Thyroid gland (tissue), 4 donors: Measurements from ENCODE around the gene SLC26A6. TPM values are rescaled to one million over a fixed set of nuclear protein-coding genes. Genes with fewer than 3 reads are reported as not detected.

ENCODE experiments used
- DNase-seq, 2 donors: peaks; one replicate each; pipeline ENCODE4 v3.0.0-alpha.2; 2019
- H3K27ac ChIP-seq, 3 donors: fragments of 200-600 bp; sonication (generic); 1 replicate in 2 of 3; 2 replicates in 1 of 3; pipeline ENCODE4 v1.5.1; 2016 to 2019; ENCODE audit warnings: mild to moderate bottlenecking in 1 of 3, moderate library complexity in 1 of 3
- H3K27me3 ChIP-seq: fragments of 200-600 bp; sonication (generic); one replicate; pipeline ENCODE4 v1.5.1; 2019
- H3K36me3 ChIP-seq, 2 donors: fragments of 200-600 bp; sonication (generic); one replicate each; pipeline ENCODE4 v1.5.1; 2016 to 2019
- H3K4me1 ChIP-seq, 2 donors: fragments of 200-600 bp; sonication (generic); one replicate each; pipeline ENCODE4 v1.5.1; 2017 to 2019
- H3K4me3 ChIP-seq, 3 donors: fragments of 200-600 bp; sonication (generic); replicated peaks in 1 of 3; 1 replicate in 2 of 3; 2 replicates in 1 of 3; pipeline ENCODE4 v1.5.1; 2016; ENCODE audit warnings: mild to moderate bottlenecking in 1 of 3
- H3K9me3 ChIP-seq: fragments of 200-600 bp; sonication (generic); one replicate; pipeline ENCODE4 v1.5.1; 2017
- CTCF ChIP-seq, 6 experiments: fragments of 200-600 bp in 3 of 6; fragments of 450-650 bp in 3 of 6; sonication (generic) in 3 of 6; IDR thresholded peaks; one replicate each; pipeline ENCODE4 v1.5.1; 2016 to 2019; ENCODE audit warnings: antibody characterized with exemption in 6 of 6, mild to moderate bottlenecking in 2 of 6, inconsistent platforms in 1 of 6, moderate library complexity in 1 of 6
- POLR2A ChIP-seq, 2 donors: fragments of 450-650 bp; IDR thresholded peaks; one replicate each; pipeline ENCODE4 v1.6.1; 2017; ENCODE audit warnings: antibody characterized with exemption in 2 of 2, mild to moderate bottlenecking in 2 of 2, moderate library complexity in 1 of 2
- WGBS, 2 donors: methylation state at CpG; one replicate each; pipeline ENCODE4 v1.1.5; 2017; 5-methylcytosine and 5-hydroxymethylcytosine counted together
- intact Hi-C: fragments of 100-400 bp; cut with DNase I; formaldehyde crosslinking; loops from one replicate; pipeline ENCODE4 v1.15.1; 2023
- microRNA counts, 2 donors: library from miRNA; unstranded; fragments of <30 nt; microRNA quantifications; one replicate each; lab custom pipeline; 2016 to 2017
- microRNA-seq: library from miRNA; unstranded; fragments of <30 nt; microRNA quantifications from one replicate; pipeline ENCODE4, GENCODE V29; 2016
- small RNA-seq: library from RNA; depleted of rRNA; stranded (forward); fragments of <200 nt; gene quantifications from one replicate; pipeline ENCODE3, GENCODE V24; 2016
- total RNA-seq, 4 donors: library from RNA; depleted of rRNA; stranded (reverse); fragments of >200 nt; gene quantifications; one replicate each; pipeline ENCODE4 v1.2.3, GENCODE V29; 2016

The SLC26A6 gene
- total RNA-seq, 4 donors from 2014 or later: 7.5 to 19.1 (median 11.4) TPM

- no peaks in the 10 kb centered on the region for H3K4me1 ChIP-seq
- no peaks in the 10 kb centered on the region for H3K36me3 ChIP-seq
- no peaks in the 10 kb centered on the region for H3K27me3 ChIP-seq
- H3K4me3 ChIP-seq: no peak overlapping the region
- H3K9me3 ChIP-seq: no peaks in the 10 kb centered on the region
- 91 to 96% methylated on average over 7 to 8 of the region's 8 CpGs for WGBS, 2 donors
- TF ChIP-seq CTCF (IDR thresholded peaks at IDR 0.05) (no peak), POLR2A (IDR thresholded peaks at IDR 0.05) (no peak)
- H3K27ac ChIP-seq: no peak overlapping the region
- intact Hi-C loops: no loop called here
- no peak for DNase-seq
Measured at GRCh38 chr3:48585411-48585810, 49.9 kb downstream of the SLC26A6 start.

GRCh38 chr3:48584836-48585235, 50.4 kb downstream of the SLC26A6 start:
- no peaks in the 10 kb centered on the region for H3K36me3 ChIP-seq
- WGBS, 2 donors: 74 to 100% methylated on average over 3 to 4 of the region's 9 CpGs
- DNase-seq: no peak
- H3K27me3 ChIP-seq: no peaks in the 10 kb centered on the region
- no peak overlapping the region for H3K27ac ChIP-seq
- H3K9me3 ChIP-seq: no peaks in the 10 kb centered on the region
- H3K4me1 ChIP-seq: no peaks in the 10 kb centered on the region
- intact Hi-C loops: no loop called here
- H3K4me3 ChIP-seq: no peak overlapping the region
- TF ChIP-seq CTCF (IDR thresholded peaks at IDR 0.05) (no peak), POLR2A (IDR thresholded peaks at IDR 0.05) (no peak)

GRCh38 chr3:48581621-48582481, 53.4 kb downstream of the SLC26A6 start:
- no peak for DNase-seq
- TF ChIP-seq CTCF (IDR thresholded peaks at IDR 0.05): no peak
- no peak for TF ChIP-seq POLR2A (IDR thresholded peaks at IDR 0.05)
- WGBS, 2 donors: 93 to 95% methylated on average over 12 to 14 of the region's 14 CpGs
- Histone ChIP-seq H3K27ac (no peak overlapping the region), H3K36me3 (no peaks in the 10 kb centered on the region), H3K9me3 (no peaks in the 10 kb centered on the region), H3K27me3 (no peaks in the 10 kb centered on the region), H3K4me1 (no peaks in the 10 kb centered on the region), H3K4me3 (no peak overlapping the region)
- intact Hi-C loops: no loop called here

- no peak for DNase-seq
- H3K4me3 ChIP-seq: no peak overlapping the region
- intact Hi-C loops: no loop called here
- no peaks in the 10 kb centered on the region for H3K36me3 ChIP-seq
- WGBS, 2 donors: 74 to 100% methylated on average over 3 to 4 of the region's 4 CpGs
- no peaks in the 10 kb centered on the region for H3K9me3 ChIP-seq
- H3K4me1 ChIP-seq: no peaks in the 10 kb centered on the region
- TF ChIP-seq CTCF (IDR thresholded peaks at IDR 0.05): no peak
- no peak for TF ChIP-seq POLR2A (IDR thresholded peaks at IDR 0.05)
- H3K27me3 ChIP-seq: no peaks in the 10 kb centered on the region
- no peak overlapping the region for H3K27ac ChIP-seq
Measured at GRCh38 chr3:48576647-48577046, 58.6 kb downstream of the SLC26A6 start.

MicroRNAs encoded within 50 kb of the gene (microRNA counts, 767-probe panel; counts per million panel counts)
- microRNA hsa-miR-711 (lab: Ali Mortazavi, UCI): 0 counts per million in 2 donors

Small RNA genes within 50 kb of the gene (microRNA-seq; reads per million reads assigned to microRNA genes)
- not detected for gene MIR4793
- not detected for gene MIR711

Small RNA genes within 50 kb of the gene (small RNA-seq; reads per million reads assigned to genes)
- gene AC141002.1: not detected

Other genes starting within 250 kb of the SLC26A6 start
- 100 to 1,000 TPM; 126 to 216 (median 138) TPM for gene PLXNB1, start 205.4 kb downstream of the SLC26A6 start, total RNA-seq
- gene CCDC51, start 195.3 kb downstream of the SLC26A6 start, total RNA-seq: 10 to 100 TPM in 3 of 4 donors, 1 to 10 TPM in 1; 8.6 to 17.0 (median 15.0) TPM
- gene TMA7, start 195.2 kb downstream of the SLC26A6 start, total RNA-seq: 100 to 1,000 TPM; 133 to 413 (median 301) TPM
- 10 to 100 TPM in 2 of 4 donors, 1 to 10 TPM in 2; 8.4 to 13.9 (median 11.0) TPM for gene ATRIP, start 188.7 kb downstream of the SLC26A6 start, total RNA-seq
- 100 to 1,000 TPM in 3 of 4 donors, 10 to 100 TPM in 1; 100.0 to 120 (median 109) TPM for gene SHISA5, start 131.3 kb downstream of the SLC26A6 start, total RNA-seq
- gene PFKFB4, start 78.7 kb downstream of the SLC26A6 start, total RNA-seq: 1 to 10 TPM; 2.3 to 4.9 (median 3.2) TPM
- gene UCN2, start 71.7 kb downstream of the SLC26A6 start, total RNA-seq: not detected
- 1 to 10 TPM in 1 of 4 donors, under 1 TPM in 3; 0.34 to 1.0 (median 0.80) TPM for gene COL7A1, start 40.1 kb downstream of the SLC26A6 start, total RNA-seq
- 100 to 1,000 TPM; 223 to 439 (median 295) TPM for gene UQCRC1, start 25.8 kb downstream of the SLC26A6 start, total RNA-seq
- gene TMEM89, start 13.7 kb downstream of the SLC26A6 start, total RNA-seq: not detected
- gene CELSR3, start 27.4 kb upstream of the SLC26A6 start, total RNA-seq: 1 to 10 TPM in 2 of 4 donors, under 1 TPM in 2; 0.54 to 1.7 (median 1.0) TPM
- gene NCKIPSD, start 50.5 kb upstream of the SLC26A6 start, total RNA-seq: 10 to 100 TPM; 21.6 to 32.2 (median 31.7) TPM
- 100 to 1,000 TPM in 2 of 4 donors, 10 to 100 TPM in 2; 64.3 to 145 (median 93.0) TPM for gene IP6K2, start 81.8 kb upstream of the SLC26A6 start, total RNA-seq
- gene PRKAR2A, start 212.4 kb upstream of the SLC26A6 start, total RNA-seq: 10 to 100 TPM; 26.9 to 77.1 (median 46.2) TPM